K562 (cell line): ENCODE results near the gene P2RX1. TPM values are rescaled to one million over a fixed set of nuclear protein-coding genes. Genes with fewer than 3 reads are reported as not detected.

Source experiments
- CCNT2 ChIP-seq: IDR thresholded peaks from 2 replicates; pipeline ENCODE4 v1.6.1; 2011; ENCODE audit warnings: borderline replicate concordance, low read depth, mild to moderate bottlenecking, moderate library complexity, mixed read lengths, low read length; ENCODE audit not compliant: insufficient read length; ENCODE audit errors: extremely low read depth
- CEBPG ChIP-seq, 3 experiments: fragments of 200-800 bp in 1 of 3; sonication (Bioruptor generic) in 1 of 3; sonication (generic) in 1 of 3; formaldehyde crosslinking in 1 of 3; IDR thresholded peaks in 2 of 3; conservative IDR thresholded peaks in 1 of 3; 2 replicates each; pipeline versions ENCODE4 v1.6.1 to v1.8.0; 2016 to 2022; ENCODE audit warnings: missing compliant biosample characterization in 2 of 3, missing genetic modification characterization in 2 of 3, mild to moderate bottlenecking in 1 of 3, missing genetic modification reagents in 1 of 3
- HMGN3 ChIP-seq: IDR thresholded peaks from 2 replicates; pipeline ENCODE4 v1.6.1; 2011; ENCODE audit warnings: borderline replicate concordance, low read depth, mild to moderate bottlenecking, mixed read lengths, low read length; ENCODE audit not compliant: insufficient read length; ENCODE audit errors: extremely low read depth
- L3MBTL2 ChIP-seq: fragments of 450-650 bp; IDR thresholded peaks from 2 replicates; pipeline ENCODE4 v1.6.1; 2016; ENCODE audit warnings: mild to moderate bottlenecking, moderate library complexity
- NR2C2 ChIP-seq, 2 experiments: fragments of 200-800 bp in 1 of 2; sonication (Bioruptor generic) in 1 of 2; sonication (generic) in 1 of 2; formaldehyde crosslinking in 1 of 2; IDR thresholded peaks; 2 replicates each; pipeline versions ENCODE4 v1.6.1 to v1.8.0; 2016 to 2022; ENCODE audit warnings: mild to moderate bottlenecking in 1 of 2, missing compliant biosample characterization in 1 of 2, missing genetic modification characterization in 1 of 2, missing genetic modification reagents in 1 of 2
- POLR3A ChIP-seq: IDR thresholded peaks from 2 replicates; pipeline ENCODE4 v1.6.1; 2011; ENCODE audit warnings: borderline replicate concordance, mild to moderate bottlenecking, moderate library complexity; ENCODE audit not compliant: insufficient read length, insufficient read depth; ENCODE audit errors: extremely low read depth
- PPARD ChIP-seq: fragments of 250-450 bp; sonication (Bioruptor Pico); IDR thresholded peaks from 2 replicates; pipeline ENCODE4 v1.8.0; 2022; ENCODE audit warnings: inconsistent platforms, mild to moderate bottlenecking, moderate library complexity
- RFX1 ChIP-seq: fragments of 450-650 bp; IDR thresholded peaks from 2 replicates; pipeline ENCODE4 v1.6.1; 2016; ENCODE audit warnings: mild to moderate bottlenecking, moderate library complexity
- ZFP36 ChIP-seq: fragments of 150-350 bp; IDR thresholded peaks from 2 replicates; pipeline ENCODE4 v1.6.1; 2018; ENCODE audit warnings: low read length, low read depth; ENCODE audit not compliant: partially characterized antibody
- ZNF274 ChIP-seq: IDR thresholded peaks from 2 replicates; pipeline ENCODE4 v1.6.1; 2011; ENCODE audit warnings: low read depth, mild to moderate bottlenecking, low read length, moderate library complexity, borderline replicate concordance
- ZNF507 ChIP-seq: conservative IDR thresholded peaks from 2 replicates; pipeline ENCODE4 v1.6.1; 2017; ENCODE audit warnings: missing genetic modification characterization, missing compliant biosample characterization
- polyA plus RNA-seq, 8 experiments: library from polyadenylated mRNA; depleted of rRNA in 4 of 8; stranded (reverse) in 5 of 8; unstranded in 3 of 8; fragments of >200 nt; fragmentation: Nextera tagmentation in 2 of 8; fragmentation: Illumina TruSeq in 1 of 8; extraction: Ambion mirVana in 2 of 8; extraction: Trizol in 1 of 8; gene quantifications; 2 replicates each; pipeline versions ENCODE4 v1.2.1 to v1.2.3, GENCODE V29; 2011 to 2014; ENCODE audit warnings: inconsistent platforms in 1 of 8, missing spikeins in 1 of 8
- total RNA-seq, 7 experiments: library from RNA; depleted of rRNA in 6 of 7; stranded (reverse); fragments of >200 nt in 6 of 7; fragmentation: Illumina TruSeq in 2 of 7; extraction: Trizol in 2 of 7; gene quantifications; 2 replicates each; pipeline versions ENCODE4 v1.2.1 to v1.2.3, GENCODE V29; 2011 to 2021; ENCODE audit warnings: low replicate concordance in 1 of 7
- TF ChIP-seq, protein P1 (sequence below): sonication (generic); formaldehyde crosslinking; IDR thresholded peaks from 2 replicates; pipeline ENCODE4 v1.8.0; 2023; ENCODE audit warnings: missing genetic modification reagents, mild to moderate bottlenecking, borderline replicate concordance
- TF ChIP-seq, protein P2 (sequence below): fragments of 250-450 bp; sonication (Bioruptor Pico); IDR thresholded peaks from 2 replicates; pipeline ENCODE4 v1.4.0; 2020
- TF ChIP-seq, protein P3 (sequence below): fragments of 250-450 bp; sonication (Bioruptor Pico); IDR thresholded peaks from 2 replicates; pipeline ENCODE4 v1.6.1; 2021; ENCODE audit warnings: mild to moderate bottlenecking

P2RX1 gene
- total and polyA plus RNA-seq, 9 of the 15 experiments (the other 6 are each of a cell fraction or from before 2014, with no cell fraction given) = 0.27 to 20.3 (median 10.3) TPM

DNA sequence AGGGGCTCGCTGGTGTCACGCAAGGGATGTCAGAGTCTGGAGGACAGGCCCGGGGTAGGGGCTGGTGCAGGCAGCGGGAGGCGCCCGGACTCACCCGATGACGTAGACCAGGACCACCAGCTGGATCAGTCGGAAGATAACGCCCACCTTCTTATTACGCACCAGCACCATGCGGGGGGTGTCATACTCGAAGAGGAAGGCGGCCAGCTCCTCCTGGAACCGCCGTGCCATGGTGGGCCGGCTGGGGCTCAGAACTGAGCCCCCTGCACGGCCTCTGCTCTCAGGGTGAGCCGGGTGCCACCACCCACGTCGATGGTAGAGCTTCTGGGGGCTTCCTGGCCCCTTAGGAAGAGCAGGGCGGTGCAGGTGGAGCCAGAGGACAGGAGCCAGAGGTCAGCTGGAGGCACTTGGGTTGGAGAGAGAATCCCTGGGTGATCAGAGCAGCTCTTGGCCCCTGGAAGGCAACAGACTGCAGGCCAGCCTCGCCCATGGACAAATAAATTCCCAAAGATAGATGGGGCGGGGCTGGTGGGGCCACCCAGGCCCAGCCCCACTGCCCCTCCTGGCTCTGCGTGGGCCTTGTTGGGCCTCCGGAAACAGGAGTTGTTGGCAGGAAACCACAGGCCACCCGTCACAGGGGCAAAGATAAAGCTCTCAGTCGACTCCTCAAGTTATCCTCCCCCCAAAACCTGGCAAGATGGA, at the start of gene P2RX1 (continued):
- TF ChIP-seq HMGN3 (peak; percentile 81), NR2C2 (CRISPR knock-in tag; IDR thresholded peaks at IDR 0.05) (no peak), NR2C2 (tag; IDR thresholded peaks at IDR 0.05) (no peak), ZFP36 (no peak), POLR3A (no peak), CEBPG (CRISPR knock-in tag; IDR thresholded peaks at IDR 0.05) (no peak), CEBPG (tag; conservative IDR thresholded peaks at IDR 0.05 in 1 of 2, IDR thresholded peaks at IDR 0.05 in 1 of 2) (no peak), PPARD (CRISPR knock-in tag) (no peak), ZNF507 (tag) (no peak), ZNF274 (no peak), RFX1 (no peak), L3MBTL2 (no peak), CCNT2 (no peak)
- TF ChIP-seq, protein P1, sequence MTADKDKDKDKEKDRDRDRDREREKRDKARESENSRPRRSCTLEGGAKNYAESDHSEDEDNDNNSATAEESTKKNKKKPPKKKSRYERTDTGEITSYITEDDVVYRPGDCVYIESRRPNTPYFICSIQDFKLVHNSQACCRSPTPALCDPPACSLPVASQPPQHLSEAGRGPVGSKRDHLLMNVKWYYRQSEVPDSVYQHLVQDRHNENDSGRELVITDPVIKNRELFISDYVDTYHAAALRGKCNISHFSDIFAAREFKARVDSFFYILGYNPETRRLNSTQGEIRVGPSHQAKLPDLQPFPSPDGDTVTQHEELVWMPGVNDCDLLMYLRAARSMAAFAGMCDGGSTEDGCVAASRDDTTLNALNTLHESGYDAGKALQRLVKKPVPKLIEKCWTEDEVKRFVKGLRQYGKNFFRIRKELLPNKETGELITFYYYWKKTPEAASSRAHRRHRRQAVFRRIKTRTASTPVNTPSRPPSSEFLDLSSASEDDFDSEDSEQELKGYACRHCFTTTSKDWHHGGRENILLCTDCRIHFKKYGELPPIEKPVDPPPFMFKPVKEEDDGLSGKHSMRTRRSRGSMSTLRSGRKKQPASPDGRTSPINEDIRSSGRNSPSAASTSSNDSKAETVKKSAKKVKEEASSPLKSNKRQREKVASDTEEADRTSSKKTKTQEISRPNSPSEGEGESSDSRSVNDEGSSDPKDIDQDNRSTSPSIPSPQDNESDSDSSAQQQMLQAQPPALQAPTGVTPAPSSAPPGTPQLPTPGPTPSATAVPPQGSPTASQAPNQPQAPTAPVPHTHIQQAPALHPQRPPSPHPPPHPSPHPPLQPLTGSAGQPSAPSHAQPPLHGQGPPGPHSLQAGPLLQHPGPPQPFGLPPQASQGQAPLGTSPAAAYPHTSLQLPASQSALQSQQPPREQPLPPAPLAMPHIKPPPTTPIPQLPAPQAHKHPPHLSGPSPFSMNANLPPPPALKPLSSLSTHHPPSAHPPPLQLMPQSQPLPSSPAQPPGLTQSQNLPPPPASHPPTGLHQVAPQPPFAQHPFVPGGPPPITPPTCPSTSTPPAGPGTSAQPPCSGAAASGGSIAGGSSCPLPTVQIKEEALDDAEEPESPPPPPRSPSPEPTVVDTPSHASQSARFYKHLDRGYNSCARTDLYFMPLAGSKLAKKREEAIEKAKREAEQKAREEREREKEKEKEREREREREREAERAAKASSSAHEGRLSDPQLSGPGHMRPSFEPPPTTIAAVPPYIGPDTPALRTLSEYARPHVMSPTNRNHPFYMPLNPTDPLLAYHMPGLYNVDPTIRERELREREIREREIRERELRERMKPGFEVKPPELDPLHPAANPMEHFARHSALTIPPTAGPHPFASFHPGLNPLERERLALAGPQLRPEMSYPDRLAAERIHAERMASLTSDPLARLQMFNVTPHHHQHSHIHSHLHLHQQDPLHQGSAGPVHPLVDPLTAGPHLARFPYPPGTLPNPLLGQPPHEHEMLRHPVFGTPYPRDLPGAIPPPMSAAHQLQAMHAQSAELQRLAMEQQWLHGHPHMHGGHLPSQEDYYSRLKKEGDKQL (CRISPR knock-in tag) = no peak
- TF ChIP-seq, protein P2, sequence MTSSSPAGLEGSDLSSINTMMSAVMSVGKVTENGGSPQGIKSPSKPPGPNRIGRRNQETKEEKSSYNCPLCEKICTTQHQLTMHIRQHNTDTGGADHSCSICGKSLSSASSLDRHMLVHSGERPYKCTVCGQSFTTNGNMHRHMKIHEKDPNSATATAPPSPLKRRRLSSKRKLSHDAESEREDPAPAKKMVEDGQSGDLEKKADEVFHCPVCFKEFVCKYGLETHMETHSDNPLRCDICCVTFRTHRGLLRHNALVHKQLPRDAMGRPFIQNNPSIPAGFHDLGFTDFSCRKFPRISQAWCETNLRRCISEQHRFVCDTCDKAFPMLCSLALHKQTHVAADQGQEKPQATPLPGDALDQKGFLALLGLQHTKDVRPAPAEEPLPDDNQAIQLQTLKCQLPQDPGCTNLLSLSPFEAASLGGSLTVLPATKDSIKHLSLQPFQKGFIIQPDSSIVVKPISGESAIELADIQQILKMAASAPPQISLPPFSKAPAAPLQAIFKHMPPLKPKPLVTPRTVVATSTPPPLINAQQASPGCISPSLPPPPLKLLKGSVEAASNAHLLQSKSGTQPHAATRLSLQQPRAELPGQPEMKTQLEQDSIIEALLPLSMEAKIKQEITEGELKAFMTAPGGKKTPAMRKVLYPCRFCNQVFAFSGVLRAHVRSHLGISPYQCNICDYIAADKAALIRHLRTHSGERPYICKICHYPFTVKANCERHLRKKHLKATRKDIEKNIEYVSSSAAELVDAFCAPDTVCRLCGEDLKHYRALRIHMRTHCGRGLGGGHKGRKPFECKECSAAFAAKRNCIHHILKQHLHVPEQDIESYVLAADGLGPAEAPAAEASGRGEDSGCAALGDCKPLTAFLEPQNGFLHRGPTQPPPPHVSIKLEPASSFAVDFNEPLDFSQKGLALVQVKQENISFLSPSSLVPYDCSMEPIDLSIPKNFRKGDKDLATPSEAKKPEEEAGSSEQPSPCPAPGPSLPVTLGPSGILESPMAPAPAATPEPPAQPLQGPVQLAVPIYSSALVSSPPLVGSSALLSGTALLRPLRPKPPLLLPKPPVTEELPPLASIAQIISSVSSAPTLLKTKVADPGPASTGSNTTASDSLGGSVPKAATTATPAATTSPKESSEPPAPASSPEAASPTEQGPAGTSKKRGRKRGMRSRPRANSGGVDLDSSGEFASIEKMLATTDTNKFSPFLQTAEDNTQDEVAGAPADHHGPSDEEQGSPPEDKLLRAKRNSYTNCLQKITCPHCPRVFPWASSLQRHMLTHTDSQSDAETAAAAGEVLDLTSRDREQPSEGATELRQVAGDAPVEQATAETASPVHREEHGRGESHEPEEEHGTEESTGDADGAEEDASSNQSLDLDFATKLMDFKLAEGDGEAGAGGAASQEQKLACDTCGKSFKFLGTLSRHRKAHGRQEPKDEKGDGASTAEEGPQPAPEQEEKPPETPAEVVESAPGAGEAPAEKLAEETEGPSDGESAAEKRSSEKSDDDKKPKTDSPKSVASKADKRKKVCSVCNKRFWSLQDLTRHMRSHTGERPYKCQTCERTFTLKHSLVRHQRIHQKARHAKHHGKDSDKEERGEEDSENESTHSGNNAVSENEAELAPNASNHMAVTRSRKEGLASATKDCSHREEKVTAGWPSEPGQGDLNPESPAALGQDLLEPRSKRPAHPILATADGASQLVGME (CRISPR knock-in tag) = no peak
- TF ChIP-seq, protein P3, sequence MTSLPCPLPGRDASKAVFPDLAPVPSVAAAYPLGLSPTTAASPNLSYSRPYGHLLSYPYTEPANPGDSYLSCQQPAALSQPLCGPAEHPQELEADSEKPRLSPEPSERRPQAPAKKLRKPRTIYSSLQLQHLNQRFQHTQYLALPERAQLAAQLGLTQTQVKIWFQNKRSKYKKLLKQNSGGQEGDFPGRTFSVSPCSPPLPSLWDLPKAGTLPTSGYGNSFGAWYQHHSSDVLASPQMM (CRISPR knock-in tag) = no peak
